HG03066 (cell line): ENCODE measurements around the gene IGF1R.

Experiments used
- ATAC-seq: cut with Tn5 transposase; IDR thresholded peaks from one replicate; pipeline ENCODE4 v1.9.1; 2021; ENCODE audit warnings: low read depth; ENCODE audit not compliant: unreplicated experiment

The IGF1R gene

DNA sequence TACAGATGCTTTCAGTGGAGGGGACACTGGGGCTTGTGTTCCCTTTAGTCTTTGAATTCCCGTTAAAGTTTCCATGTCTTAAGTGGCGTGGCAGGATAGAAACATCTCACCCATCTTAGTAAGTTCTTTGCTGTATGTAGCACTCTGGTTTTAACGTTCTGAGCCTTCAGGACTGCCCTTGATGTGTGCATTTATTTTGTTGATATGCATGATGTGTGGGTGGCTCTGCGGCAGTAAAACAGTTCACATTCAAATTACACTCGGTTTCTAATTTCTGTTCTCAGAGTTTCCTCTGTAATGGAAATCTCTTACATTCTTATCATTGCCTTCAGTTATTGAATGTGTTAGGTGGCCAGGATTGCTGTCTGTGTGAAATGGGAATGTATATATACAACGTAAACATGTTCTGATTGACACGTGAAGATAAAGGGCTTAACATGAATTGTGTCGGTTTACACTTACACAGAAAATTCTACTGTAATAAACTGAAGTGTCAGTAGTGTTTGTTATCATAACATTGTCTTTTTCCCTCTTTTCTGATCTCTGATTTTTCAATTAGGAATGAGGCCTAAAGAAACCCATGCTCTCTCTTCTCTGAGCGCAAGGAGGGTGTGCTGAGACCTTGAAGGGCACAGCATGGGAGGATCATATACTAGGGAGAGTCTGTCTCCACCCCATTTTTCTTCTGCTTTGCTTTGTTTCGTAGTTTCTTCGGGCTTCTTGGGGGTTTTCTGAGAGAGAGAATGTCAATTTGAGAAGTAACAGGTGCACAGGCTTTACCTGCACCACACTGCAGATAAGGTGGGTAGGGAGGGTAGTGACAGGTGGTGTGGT, 51.5 kb downstream of the IGF1R start:
- no peak for ATAC-seq

DNA sequence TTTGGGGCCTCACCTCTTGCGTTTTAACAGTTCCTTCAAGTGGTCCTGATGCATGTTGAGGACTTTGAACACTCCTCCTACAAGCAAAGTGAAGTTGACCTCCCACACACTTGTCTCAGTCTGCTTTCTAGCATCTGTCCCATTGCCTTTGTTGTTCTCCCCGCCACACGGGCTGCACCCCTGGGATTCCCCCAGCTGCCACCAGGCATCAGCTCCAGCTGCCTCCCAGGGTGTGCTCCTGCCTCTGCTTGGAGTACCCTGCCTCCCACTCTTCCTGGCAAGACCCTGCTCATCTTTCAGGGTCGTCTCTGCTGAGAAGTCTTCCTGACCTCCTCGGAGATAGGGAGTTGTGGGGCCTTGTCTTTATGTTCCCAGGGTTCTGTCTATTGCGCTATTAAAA, 52.2 kb downstream of the IGF1R start:
- no peak for ATAC-seq

GRCh38 chr15:98703126-98703685, 54.9 kb downstream of the IGF1R start:
- ATAC-seq = no peak

DNA sequence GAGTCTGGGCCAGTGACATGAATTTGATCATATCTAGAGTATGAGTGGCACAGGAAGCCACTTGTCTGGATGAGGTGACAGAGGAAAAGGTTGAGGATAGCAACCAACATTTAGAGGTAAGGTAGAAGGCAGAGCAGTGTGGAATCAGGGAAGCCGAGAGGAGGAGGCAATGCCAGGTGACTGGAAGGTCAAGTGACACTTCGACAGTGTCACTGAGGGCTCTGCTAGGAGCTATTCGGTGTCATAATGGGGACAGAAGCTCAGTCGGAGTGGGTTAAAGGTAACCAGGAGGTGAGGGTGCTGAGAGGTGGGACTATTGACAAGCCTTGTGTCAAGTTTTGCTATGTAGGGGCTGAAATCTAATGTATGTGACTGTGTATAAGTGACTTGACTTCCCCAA, 56.7 kb downstream of the IGF1R start:
- ATAC-seq = no peak

DNA sequence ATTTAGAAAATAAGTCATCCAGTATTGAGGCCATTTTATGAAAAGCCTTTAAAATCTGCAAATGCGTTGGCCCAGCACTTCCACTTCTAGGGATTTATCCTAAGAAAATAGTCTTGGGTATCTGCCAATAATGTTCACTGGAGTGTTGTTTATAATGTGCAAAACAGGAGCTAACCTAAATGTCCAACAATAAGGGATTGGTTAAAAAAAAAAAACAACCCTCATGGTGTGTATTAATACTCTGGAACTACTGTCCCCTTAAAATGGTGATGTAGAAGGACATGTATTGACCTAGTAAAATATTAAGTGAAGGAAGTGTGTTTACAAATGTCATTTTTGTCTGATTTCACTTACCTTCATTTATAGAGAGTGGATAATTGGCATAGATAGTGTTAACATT, 58.0 kb downstream of the IGF1R start:
- no peak for ATAC-seq

- ATAC-seq = no peak
Observed at GRCh38 chr15:98706986-98707385, 58.6 kb downstream of the IGF1R start.

DNA sequence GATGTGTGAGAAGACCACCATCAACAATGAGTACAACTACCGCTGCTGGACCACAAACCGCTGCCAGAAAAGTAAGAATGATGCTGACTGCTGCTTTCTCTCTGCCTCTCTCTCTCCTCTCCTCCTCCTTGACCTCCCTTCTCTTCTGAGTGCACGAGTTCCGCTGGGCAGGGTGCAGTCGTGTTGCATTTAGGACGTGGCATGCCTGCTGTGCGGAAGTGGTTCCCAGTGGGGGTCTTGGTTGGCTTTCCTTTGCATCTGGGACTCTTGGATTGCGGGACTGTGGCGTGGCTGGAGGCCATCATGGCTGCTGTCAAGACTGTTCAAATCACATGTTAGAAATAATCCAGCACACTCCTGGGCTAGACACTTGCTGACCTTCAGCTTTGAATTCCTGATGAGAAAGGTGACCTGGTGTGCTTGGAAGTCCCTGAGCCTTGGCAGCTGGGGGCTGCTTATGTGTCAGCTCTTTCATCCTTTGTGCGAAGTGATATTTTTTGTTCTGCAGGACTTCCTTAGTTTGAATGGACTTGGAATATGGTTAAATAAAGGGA, 59.8 kb downstream of the IGF1R start:
- ATAC-seq = no peak

DNA sequence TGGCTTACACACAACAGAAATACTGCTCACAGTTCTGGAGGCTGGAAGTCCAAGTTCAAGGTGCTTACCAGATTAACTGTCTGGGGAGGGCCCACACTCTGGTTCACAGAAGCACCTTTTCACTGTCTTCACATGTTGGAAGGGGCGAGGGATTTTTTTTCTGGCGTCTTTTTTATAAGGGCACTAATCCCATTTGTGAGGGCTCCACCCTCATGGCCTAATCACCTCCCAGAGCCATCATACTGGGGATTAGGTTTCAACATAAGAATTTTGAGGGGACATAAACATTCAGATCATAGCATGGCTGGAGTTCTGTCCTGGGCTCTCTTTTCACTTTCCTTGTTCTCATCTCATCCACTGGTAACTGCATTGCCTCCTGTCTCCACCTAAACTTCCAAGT, 63.5 kb downstream of the IGF1R start:
- ATAC-seq = no peak

DNA sequence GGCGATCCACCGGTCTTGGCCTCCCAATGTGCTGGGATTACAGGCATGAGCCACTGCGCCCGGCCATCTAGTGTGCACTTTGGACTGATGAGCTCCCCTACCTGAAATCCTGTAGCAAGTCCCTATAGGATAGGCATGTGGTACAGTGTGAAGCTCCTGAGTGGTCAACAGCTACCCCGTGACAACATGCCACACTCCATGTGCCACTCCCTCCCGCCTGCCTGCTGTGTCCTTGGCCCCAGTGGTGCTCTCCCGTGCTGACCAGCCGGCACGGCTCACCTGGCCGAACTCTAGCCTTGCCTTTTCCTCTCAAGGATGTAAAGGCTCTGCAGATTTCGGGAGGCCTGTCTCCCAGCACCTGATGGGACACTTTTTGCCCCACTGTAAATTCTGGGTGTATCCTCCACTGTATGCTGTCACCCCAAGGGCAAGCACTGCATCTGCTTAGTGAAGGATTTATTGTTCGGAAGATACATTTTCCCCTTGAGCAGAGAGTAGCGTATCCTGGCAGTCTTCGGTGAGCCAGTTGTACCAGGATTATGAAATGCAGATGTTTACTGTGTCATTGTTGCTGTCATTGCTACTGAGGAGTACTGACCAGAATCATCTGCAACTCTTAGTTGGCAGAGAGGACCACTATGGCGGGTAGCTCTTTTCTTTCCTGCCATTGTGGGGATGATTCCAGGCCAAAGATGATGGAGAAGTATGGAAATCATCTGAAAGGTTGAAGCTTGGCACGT, 64.7 kb downstream of the IGF1R start:
- no peak for ATAC-seq

DNA sequence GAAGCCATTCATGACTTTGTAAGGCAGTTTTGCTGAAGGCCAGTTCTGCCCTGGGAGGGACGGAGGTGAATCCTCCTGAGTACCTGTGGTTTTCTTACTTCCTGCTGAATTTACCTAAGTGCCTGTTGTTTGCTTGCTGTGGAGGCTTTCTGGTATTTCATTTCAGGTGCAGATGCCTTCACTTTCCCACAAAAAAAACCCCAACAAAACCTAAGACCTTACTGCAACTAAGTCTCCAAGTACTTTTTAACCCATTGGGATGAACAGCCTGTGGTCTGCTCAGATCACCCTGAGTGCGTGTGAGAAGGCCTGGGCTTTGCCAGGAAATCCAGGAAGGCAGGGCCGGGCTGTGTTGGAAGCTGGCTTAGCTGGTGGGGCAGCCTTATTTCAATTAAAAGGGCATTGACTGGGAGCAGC, 65.3 kb downstream of the IGF1R start:
- ATAC-seq = peak; percentile 55

GRCh38 chr15:98714922-98715321, 66.6 kb downstream of the IGF1R start:
- ATAC-seq = no peak

GRCh38 chr15:98715401-98715800, 67.1 kb downstream of the IGF1R start:
- ATAC-seq = no peak

DNA sequence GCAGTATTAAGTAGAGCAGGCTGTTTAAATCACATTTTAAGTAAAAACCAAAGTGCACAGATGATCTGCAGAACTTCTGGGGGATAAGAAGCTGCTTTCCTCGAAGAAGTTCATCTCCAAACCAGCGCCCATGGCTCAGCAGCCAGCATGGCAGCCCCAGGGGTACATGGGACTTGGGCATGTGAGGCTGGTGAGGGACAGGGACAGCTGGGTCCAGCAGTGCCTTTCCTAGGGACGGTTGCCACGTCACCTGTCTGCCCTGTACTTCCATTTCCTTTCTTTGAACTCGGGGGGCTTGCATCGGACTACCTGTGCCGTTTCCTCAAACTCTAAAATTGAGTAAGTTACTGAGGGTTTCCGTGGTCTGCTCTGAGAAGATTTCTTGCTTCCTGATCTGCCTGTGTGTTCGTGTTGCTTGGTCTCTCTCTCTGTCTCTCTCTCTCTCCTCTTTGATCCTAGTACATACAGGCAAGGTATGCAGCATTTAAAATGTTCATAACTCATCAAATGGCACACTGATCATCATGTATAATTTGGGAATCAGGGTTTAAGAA, 67.6 kb downstream of the IGF1R start:
- no peak for ATAC-seq

DNA sequence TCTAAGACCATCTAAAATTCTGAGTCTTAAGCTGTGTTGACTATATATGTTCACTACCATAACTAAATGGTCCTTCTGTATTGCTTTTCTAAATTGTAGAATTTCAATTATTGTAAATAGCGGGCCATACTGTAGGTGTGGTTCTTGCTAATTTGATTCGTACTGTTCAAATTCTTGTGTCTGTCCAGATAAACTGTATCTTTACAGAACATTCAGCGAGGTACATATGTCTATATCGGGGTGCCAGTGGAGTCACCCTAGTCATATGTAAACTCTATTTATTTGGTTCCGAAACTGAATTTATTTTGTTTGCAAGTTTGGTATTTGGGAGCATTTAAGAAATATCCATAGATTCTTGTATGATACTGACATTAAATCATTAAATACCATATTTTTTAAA, 69.0 kb downstream of the IGF1R start:
- no peak for ATAC-seq

DNA sequence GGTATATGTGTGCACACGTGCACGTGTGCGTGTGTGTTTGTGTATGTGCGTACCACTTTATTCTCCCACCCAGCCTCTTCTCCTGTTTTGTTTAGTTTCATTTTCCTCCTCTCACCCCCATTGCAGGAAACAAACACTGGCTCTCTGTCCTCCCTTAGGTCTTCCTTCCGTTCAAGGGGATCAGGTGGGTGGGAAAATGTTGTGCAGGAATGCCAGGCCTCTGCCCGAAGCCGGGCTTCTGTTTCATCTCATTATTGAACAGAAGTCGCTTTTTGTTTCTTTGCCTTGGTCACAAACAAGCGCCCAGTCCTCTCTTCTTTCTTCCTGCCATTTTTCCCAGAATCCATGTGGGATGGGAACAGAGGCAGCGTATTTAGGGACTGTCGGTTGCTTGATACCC, 69.6 kb downstream of the IGF1R start:
- ATAC-seq = no peak

DNA sequence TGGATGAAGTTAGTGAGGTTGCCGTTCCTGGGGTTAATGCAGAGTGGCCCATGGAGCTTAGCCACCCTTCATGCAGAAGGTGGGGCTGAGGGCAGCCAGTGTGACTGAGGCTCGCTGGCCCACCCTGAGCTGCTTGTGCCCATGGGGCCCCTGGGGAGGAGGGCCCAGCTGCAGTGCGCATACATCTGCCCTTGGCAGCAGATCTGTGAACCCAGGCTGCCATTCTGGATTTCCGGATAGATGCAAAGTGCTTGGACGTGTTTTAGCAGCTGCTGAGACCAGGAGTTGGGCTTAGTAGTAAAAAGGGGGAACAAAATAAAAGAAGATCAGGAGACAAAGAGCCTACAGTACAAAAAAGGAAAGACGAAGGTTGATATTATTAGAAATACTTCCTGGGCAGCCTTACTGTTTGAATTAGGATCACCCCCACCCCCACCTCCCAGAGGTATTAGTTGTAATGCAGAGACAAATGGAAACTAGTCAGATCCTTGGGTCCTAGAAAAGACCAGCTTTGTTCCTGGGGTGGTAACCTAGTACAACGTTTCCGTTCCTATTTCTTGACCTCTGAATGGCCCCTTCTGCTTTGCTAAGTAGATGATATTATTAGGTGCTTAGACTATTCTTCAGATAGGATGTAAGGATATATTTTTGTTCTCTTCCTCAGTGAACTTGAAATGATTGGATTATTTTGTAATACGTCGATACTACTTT, 70.2 kb downstream of the IGF1R start:
- ATAC-seq = no peak

DNA sequence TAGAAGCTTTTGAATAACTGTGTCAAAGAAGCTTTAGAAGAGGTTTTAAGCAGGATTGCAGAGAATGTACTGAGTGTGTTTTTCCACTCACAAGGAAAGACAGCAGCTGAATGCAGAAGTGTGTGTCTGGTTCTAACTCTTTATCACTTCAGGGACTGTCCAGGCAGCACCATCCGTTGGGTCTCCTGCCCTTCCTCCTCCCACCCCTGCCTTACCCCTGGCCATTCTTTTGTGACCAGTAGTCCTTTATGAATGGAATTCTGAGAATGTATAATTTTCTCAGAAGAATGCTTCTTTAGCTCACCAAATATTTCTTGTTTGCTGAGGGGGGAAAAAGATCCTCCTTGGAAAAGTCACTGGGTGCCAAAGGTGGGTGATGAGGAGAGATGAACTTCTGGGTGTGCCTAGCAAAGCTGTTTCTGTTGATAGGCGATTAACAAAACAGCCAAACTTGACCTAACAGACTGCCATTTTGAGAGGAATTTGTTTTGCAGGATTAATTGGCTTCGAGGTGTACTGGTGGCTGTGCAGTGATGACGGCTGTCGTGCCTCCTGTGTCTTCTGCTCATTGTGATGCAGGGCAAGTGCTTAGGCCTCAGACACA, 70.9 kb downstream of the IGF1R start:
- ATAC-seq = no peak

- ATAC-seq = no peak
Observed at GRCh38 chr15:98720031-98720430, 71.7 kb downstream of the IGF1R start.

GRCh38 chr15:98720577-98721565, 72.5 kb downstream of the IGF1R start:
- no peak for ATAC-seq
